NCI-H128 (cell line): ENCODE measurements around the gene GLMN.

Experiments used
- DNase-seq: peaks from one replicate; lab custom pipeline; 2025; ENCODE audit not compliant: unreplicated experiment; lab: John Stamatoyannopoulos, UW

Gene GLMN, protein sequence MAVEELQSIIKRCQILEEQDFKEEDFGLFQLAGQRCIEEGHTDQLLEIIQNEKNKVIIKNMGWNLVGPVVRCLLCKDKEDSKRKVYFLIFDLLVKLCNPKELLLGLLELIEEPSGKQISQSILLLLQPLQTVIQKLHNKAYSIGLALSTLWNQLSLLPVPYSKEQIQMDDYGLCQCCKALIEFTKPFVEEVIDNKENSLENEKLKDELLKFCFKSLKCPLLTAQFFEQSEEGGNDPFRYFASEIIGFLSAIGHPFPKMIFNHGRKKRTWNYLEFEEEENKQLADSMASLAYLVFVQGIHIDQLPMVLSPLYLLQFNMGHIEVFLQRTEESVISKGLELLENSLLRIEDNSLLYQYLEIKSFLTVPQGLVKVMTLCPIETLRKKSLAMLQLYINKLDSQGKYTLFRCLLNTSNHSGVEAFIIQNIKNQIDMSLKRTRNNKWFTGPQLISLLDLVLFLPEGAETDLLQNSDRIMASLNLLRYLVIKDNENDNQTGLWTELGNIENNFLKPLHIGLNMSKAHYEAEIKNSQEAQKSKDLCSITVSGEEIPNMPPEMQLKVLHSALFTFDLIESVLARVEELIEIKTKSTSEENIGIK

DNA sequence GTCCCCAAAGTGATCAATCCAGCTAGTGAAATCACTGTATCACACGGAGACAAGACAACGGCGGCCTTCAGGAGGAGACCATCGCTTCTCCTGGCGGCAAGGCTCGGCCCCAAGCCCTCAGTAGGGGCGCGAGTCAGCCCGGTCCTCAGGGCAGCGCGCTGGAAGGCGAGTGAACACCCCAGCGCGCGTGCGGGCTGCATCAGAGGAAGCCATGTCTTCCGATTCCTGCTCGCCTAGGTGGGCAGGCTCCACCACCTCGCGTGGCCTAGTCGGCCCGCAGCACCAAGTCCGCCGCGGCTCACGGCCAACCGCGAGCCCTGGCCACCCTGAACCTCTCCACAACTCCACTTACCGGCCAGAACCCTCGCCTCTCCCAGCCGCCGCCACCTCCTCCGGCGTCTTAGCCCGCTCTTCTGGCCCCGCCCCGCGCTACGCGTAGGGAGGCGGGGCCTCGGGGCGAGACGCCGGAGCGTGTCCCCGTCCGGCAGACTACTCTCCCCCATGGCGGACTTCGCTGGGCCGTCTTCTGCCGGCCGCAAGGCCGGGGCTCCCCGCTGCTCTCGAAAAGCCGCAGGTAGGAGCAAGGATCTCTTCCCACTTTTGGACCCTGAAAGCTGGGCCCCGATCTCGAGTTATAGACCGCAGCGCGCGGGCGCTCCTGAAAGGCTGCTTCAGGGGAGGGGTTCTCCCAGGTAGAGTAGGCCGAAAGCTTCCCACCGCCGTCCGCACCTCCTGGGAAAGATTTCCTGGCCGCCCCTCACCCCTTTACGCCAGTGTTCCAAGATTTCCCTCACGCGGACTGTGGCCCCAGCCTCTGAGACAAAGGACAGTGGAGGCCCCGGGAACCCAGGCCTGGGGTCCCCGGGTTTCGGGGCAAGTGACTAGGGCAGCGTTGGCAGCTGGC is at the start of gene GLMN, which contains the start of gene RPAP2:
Gene GLMN, minus strand, starts transcription at position 415 of the 904 bp plus-strand sequence. CDS start 988 bp downstream, outside the sequence.
Gene RPAP2, plus strand, starts transcription at position 487 of the 904 bp plus-strand sequence. Its CDS starts 15 bp downstream, at position 502.
- DNase-seq, result peak; percentile 73

GRCh38 chr1:92346866-92347640 is 48.3 kb upstream of the GLMN start:
- DNase-seq, result no peak

GRCh38 chr1:92343061-92343460 is 44.3 kb upstream of the GLMN start:
- no peak for DNase-seq

GRCh38 chr1:92342401-92342800 is 43.6 kb upstream of the GLMN start:
- DNase-seq, result no peak

- no peak for DNase-seq
Measured at GRCh38 chr1:92340154-92340553, 41.4 kb upstream of the GLMN start.

DNA sequence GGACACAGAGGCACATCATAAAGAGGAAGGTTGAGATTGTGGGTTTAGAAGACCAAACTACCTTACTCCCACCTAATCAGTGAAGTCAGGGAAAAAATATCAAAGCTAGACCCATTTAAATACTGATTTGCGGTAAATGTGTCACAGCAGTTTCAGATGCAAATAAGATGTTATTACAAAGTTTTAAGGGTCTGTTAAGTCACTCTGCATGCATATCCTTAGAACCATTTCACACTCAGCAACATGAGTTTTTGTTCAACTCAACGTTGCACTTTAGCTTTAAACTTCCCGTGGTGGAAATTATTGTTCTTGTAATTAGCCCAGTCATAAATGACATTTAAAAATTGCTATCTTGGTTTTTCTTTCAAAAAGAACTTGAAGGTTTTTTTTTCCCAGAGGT is 34.9 kb upstream of the GLMN start:
- no peak for DNase-seq

- no peak for DNase-seq
Measured at GRCh38 chr1:92329347-92330129, 30.8 kb upstream of the GLMN start.

GRCh38 chr1:92327794-92328193 is 29.0 kb upstream of the GLMN start:
- no peak for DNase-seq

DNA sequence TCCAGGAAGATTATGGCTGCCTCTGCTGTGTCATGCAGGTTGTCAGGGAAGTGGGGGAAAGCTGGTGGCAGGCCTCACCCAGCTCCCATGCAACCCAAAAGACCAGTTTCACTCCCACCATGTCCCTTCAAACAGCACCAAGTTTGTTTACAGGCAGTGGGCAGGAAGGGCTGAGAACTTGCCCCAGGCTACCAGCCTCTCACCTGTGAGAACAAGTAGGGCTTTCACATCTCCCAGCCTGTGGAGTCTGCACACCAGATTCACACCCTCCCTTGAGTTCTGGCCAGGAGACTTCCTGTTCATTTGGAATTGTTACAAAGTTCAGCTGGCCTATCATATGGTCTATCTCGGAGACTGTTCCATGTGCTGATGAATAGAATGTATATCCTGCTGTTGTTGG is 27.9 kb upstream of the GLMN start:
- DNase-seq, result no peak

- no peak for DNase-seq
Measured at GRCh38 chr1:92324784-92325183, 26.0 kb upstream of the GLMN start.

DNA sequence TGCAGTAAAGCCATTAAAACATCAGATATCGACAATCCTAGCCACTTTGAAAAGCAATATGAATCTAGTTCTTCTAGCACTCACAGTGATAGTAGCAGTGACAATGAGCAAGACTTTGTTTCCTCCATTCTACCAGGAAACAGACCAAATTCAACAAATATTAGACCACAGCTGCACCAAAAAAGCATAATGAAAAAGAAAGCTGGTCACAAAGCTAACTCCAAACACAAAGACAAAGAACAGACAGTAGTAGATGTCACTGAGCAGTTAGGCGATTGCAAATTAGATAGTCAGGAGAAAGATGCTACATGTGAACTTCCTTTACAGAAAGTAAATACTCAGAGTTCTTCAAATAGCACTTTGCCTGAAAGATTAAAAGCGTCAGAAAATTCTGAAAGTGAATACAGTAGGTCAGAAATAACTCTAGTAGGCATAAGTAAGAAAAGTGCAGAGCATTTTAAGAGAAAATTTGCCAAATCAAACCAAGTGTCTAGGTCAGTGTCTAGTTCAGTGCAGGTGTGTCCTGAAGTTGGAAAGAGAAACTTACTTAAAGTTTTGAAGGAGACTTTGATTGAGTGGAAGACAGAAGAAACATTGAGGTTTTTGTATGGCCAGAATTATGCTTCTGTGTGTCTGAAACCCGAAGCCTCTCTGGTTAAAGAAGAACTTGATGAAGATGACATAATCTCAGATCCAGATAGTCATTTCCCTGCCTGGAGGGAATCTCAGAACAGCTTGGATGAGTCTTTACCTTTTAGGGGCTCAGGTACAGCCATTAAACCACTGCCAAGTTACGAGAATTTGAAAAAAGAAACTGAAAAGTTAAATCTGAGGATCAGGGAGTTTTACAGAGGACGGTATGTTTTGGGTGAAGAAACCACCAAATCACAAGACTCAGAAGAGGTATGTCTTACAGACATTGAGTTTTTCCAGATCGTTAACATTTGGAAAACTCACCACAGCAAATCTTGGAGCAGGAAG is 25.0 kb upstream of the GLMN start:
- DNase-seq, result no peak

DNA sequence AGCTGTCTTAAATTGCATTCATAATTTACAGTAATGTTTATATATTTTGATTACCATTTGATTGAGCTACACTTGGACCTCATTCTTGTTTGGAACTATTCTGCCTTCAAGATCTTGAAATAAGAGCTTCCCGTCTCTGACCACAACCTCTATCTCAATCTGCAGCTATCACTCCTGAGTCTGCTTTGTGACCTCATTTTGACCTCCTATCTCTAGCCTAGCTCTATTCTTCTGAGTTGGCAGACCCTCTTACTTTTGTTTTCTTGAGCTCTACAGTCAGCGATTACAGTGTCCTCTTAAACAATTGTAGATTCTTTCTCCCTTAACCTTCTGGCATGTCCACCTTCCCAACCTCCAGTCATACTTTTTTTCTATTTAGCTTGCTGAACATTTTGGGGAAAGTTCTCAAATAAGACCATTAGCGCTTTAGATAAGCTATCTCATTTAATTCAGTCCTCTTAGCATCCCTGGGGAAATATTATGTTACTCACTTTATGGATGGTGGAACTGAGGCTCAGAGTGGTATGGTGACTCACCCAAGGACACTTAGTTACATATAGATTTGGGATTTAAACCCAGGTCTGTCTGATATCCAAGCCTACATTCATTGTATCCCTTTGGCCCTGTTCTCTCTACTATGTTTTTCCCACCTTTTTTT is 19.2 kb upstream of the GLMN start:
- DNase-seq, result no peak

- DNase-seq, result no peak
Measured at GRCh38 chr1:92315766-92316599, 17.2 kb upstream of the GLMN start.

GRCh38 chr1:92314024-92314423 is 15.2 kb upstream of the GLMN start:
- no peak for DNase-seq

- DNase-seq, result no peak
Measured at GRCh38 chr1:92310185-92310597, 11.4 kb upstream of the GLMN start.

DNA sequence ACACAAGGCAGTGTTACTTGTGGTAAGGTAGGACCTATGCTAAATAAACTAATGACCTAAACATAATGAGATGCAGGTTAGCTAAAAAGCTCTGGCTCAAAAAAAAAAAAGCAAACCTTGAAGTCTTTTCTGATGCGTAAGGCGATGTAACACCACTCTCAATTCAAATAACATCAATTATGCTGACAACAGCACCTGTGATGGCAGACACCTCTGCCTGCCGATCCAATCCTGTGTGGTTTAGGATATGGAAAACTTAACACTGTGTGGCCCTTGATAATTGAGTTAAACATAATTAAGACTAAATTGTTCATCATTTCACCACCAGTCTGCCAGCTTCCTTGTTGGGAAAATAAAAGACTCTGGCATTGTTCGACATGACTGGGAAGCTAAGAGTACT is 9.2 kb upstream of the GLMN start:
- no peak for DNase-seq

GRCh38 chr1:92306020-92306419 is 7.2 kb upstream of the GLMN start:
- DNase-seq, result no peak
